Stimulated activated CD8-positive, alpha-beta memory T cell treated with anti-CD3 and anti-CD28 coated beads, Interleukin-2, amount 100 ng/mL, for 48 hours (primary cell): Measurements from ENCODE around the gene AMER1.
"Not testable (repeated sequence)": the region's sequence is repeated elsewhere in the genome, so short reads cannot be mapped to it uniquely, and the experiment has no call there.

Source experiments
- DNase-seq, 2 donors: peaks; one replicate each; pipeline ENCODE4 v3.0.0-alpha.2; 2020; ENCODE audit warnings: low read depth in 2 of 2

The AMER1 gene

GRCh38 chrX:64205441-64205734 is at the start of gene AMER1:
AMER1 (minus strand) TSS chrX:64205708; CDS start chrX:64193286, 12,422 bp downstream.
- no peak for DNase-seq

- DNase-seq: no peak
Observed at GRCh38 chrX:64230123-64230970, 24.8 kb upstream of the AMER1 start, which contains the start of gene ASB12. ASB12 (minus strand) TSS chrX:64230607; CDS start chrX:64225650, 4,957 bp downstream.

GRCh38 chrX:64229154-64229553 is 23.6 kb upstream of the AMER1 start:
- DNase-seq: no peak

- DNase-seq: no peak
Observed at GRCh38 chrX:64218023-64218422, 12.5 kb upstream of the AMER1 start.

- not testable (repeated sequence) for DNase-seq
Observed at GRCh38 chrX:64213989-64214388, 8.5 kb upstream of the AMER1 start.

GRCh38 chrX:64206556-64207162 is 1.2 kb upstream of the AMER1 start:
- DNase-seq: no peak

GRCh38 chrX:64205735-64206501 is 410 bp upstream of the AMER1 start:
- peak; percentile 66 to 73 for DNase-seq

GRCh38 chrX:64204701-64205440 is 637 bp downstream of the AMER1 start:
- DNase-seq: no peak

GRCh38 chrX:64204252-64204651 is 1.3 kb downstream of the AMER1 start:
- DNase-seq: no peak

- no peak for DNase-seq
Observed at GRCh38 chrX:64202808-64203325, 2.6 kb downstream of the AMER1 start.

- DNase-seq: no peak
Observed at GRCh38 chrX:64198036-64198435, 7.5 kb downstream of the AMER1 start.

- no peak for DNase-seq
Observed at GRCh38 chrX:64196606-64197005, 8.9 kb downstream of the AMER1 start.

- DNase-seq: no peak
Observed at GRCh38 chrX:64195862-64196261, 9.6 kb downstream of the AMER1 start.

- no peak for DNase-seq
Observed at GRCh38 chrX:64192673-64193072, 12.8 kb downstream of the AMER1 start.

GRCh38 chrX:64192040-64192439 is 13.5 kb downstream of the AMER1 start:
- no peak for DNase-seq

- no peak for DNase-seq
Observed at GRCh38 chrX:64191281-64192010, 14.1 kb downstream of the AMER1 start.

- no peak for DNase-seq
Observed at GRCh38 chrX:64190136-64190740, 15.3 kb downstream of the AMER1 start.

GRCh38 chrX:64188901-64189300 is 16.6 kb downstream of the AMER1 start:
- no peak for DNase-seq

- DNase-seq: no peak
Observed at GRCh38 chrX:64187762-64188150, 17.8 kb downstream of the AMER1 start.

- DNase-seq: no peak
Observed at GRCh38 chrX:64186974-64187761, 18.3 kb downstream of the AMER1 start.
